SK-N-SH treated with all-trans-retinoic acid at 6 μM for 48 hours (cell line): Measurements from ENCODE around the gene MFN2.

Experiments
- BACH2 ChIP-seq: fragments of 250-450 bp; sonication (Bioruptor Pico); IDR thresholded peaks from 2 replicates; pipeline ENCODE4 v1.9.0; 2021; ENCODE audit warnings: mild to moderate bottlenecking, borderline replicate concordance
- CSDC2 ChIP-seq: fragments of 250-450 bp; sonication (Bioruptor Pico); IDR thresholded peaks from 2 replicates; pipeline ENCODE4 v1.5.0; 2020; ENCODE audit warnings: mild to moderate bottlenecking, moderate library complexity
- ESRRG ChIP-seq: fragments of 250-450 bp; sonication (Bioruptor Pico); IDR thresholded peaks from 2 replicates; pipeline ENCODE4 v1.6.1; 2021; ENCODE audit warnings: mild to moderate bottlenecking
- POU6F1 ChIP-seq: fragments of 250-450 bp; sonication (Bioruptor Pico); IDR thresholded peaks from 2 replicates; pipeline ENCODE4 v1.8.0; 2021; ENCODE audit warnings: low read depth, mild to moderate bottlenecking, moderate library complexity, borderline replicate concordance
- PPARA ChIP-seq: fragments of 250-450 bp; sonication (Bioruptor Pico); IDR thresholded peaks from 2 replicates; pipeline ENCODE4 v1.5.0; 2020; ENCODE audit warnings: mild to moderate bottlenecking, borderline replicate concordance
- RARB ChIP-seq: fragments of 250-450 bp; sonication (Bioruptor Pico); IDR thresholded peaks from 2 replicates; pipeline ENCODE4 v1.8.0; 2021; ENCODE audit warnings: mild to moderate bottlenecking, moderate library complexity
- ZC3H10 ChIP-seq: fragments of 250-450 bp; sonication (Bioruptor Pico); IDR thresholded peaks from 2 replicates; pipeline ENCODE4 v1.5.1; 2021; ENCODE audit warnings: mild to moderate bottlenecking, moderate library complexity
- ZFP30 ChIP-seq: fragments of 450-650 bp; formaldehyde crosslinking; IDR thresholded peaks from 2 replicates; pipeline ENCODE4 v1.5.0; 2022; ENCODE audit warnings: mild to moderate bottlenecking, moderate library complexity
- ZNF565 ChIP-seq: fragments of 450-650 bp; formaldehyde crosslinking; conservative IDR thresholded peaks from 2 replicates; pipeline ENCODE4 v1.5.0; 2020; ENCODE audit warnings: low read depth, mild to moderate bottlenecking, moderate library complexity
- ZNF8 ChIP-seq: fragments of 450-650 bp; formaldehyde crosslinking; IDR thresholded peaks from 2 replicates; pipeline ENCODE4 v1.5.0; 2020; ENCODE audit warnings: mild to moderate bottlenecking, moderate library complexity
- TF ChIP-seq, protein P1 (sequence below): fragments of 250-450 bp; sonication (Bioruptor Pico); IDR thresholded peaks from 2 replicates; pipeline ENCODE4 v1.5.0; 2020; ENCODE audit warnings: mild to moderate bottlenecking, moderate library complexity
- TF ChIP-seq, protein P2 (sequence below): fragments of 250-450 bp; sonication (Bioruptor Pico); IDR thresholded peaks from 2 replicates; pipeline ENCODE4 v1.8.0; 2020; ENCODE audit warnings: mild to moderate bottlenecking, moderate library complexity, borderline replicate concordance

- TF ChIP-seq, protein P1, sequence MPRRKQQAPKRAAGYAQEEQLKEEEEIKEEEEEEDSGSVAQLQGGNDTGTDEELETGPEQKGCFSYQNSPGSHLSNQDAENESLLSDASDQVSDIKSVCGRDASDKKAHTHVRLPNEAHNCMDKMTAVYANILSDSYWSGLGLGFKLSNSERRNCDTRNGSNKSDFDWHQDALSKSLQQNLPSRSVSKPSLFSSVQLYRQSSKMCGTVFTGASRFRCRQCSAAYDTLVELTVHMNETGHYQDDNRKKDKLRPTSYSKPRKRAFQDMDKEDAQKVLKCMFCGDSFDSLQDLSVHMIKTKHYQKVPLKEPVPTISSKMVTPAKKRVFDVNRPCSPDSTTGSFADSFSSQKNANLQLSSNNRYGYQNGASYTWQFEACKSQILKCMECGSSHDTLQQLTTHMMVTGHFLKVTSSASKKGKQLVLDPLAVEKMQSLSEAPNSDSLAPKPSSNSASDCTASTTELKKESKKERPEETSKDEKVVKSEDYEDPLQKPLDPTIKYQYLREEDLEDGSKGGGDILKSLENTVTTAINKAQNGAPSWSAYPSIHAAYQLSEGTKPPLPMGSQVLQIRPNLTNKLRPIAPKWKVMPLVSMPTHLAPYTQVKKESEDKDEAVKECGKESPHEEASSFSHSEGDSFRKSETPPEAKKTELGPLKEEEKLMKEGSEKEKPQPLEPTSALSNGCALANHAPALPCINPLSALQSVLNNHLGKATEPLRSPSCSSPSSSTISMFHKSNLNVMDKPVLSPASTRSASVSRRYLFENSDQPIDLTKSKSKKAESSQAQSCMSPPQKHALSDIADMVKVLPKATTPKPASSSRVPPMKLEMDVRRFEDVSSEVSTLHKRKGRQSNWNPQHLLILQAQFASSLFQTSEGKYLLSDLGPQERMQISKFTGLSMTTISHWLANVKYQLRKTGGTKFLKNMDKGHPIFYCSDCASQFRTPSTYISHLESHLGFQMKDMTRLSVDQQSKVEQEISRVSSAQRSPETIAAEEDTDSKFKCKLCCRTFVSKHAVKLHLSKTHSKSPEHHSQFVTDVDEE, result no peak
- no peak for TF ChIP-seq ZC3H10 (CRISPR knock-in tag)
- no peak for TF ChIP-seq ZNF8
- TF ChIP-seq POU6F1 (CRISPR knock-in tag), result no peak
- TF ChIP-seq RARB, result no peak
- no peak for TF ChIP-seq ESRRG (CRISPR knock-in tag)
- TF ChIP-seq, protein P2, sequence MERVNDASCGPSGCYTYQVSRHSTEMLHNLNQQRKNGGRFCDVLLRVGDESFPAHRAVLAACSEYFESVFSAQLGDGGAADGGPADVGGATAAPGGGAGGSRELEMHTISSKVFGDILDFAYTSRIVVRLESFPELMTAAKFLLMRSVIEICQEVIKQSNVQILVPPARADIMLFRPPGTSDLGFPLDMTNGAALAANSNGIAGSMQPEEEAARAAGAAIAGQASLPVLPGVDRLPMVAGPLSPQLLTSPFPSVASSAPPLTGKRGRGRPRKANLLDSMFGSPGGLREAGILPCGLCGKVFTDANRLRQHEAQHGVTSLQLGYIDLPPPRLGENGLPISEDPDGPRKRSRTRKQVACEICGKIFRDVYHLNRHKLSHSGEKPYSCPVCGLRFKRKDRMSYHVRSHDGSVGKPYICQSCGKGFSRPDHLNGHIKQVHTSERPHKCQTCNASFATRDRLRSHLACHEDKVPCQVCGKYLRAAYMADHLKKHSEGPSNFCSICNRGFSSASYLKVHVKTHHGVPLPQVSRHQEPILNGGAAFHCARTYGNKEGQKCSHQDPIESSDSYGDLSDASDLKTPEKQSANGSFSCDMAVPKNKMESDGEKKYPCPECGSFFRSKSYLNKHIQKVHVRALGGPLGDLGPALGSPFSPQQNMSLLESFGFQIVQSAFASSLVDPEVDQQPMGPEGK (CRISPR knock-in tag), result no peak
- no peak for TF ChIP-seq CSDC2 (CRISPR knock-in tag)
- TF ChIP-seq PPARA (CRISPR knock-in tag), result no peak
- no peak for TF ChIP-seq ZFP30
- no peak for TF ChIP-seq BACH2 (CRISPR knock-in tag)
- TF ChIP-seq ZNF565 (CRISPR knock-in tag), result no peak
These were observed 71.1 kb downstream of the MFN2 start for GRCh38 chr1:12051361-12051760.
